GM23248 (cell line): ENCODE measurements around the gene CARD18.

ENCODE experiments used
- EZH2 ChIP-seq: fragments of 200-600 bp; sonication (generic); IDR thresholded peaks from 2 replicates; pipeline ENCODE4 v1.6.1; 2018; ENCODE audit warnings: antibody characterized with exemption, mild to moderate bottlenecking; ENCODE audit not compliant: insufficient read depth, poor library complexity, severe bottlenecking
- EZH2phosphoT487 ChIP-seq: fragments of 200-600 bp; sonication (generic); IDR thresholded peaks from 2 replicates; pipeline ENCODE4 v1.6.1; 2018; ENCODE audit warnings: antibody characterized with exemption, moderate library complexity, mild to moderate bottlenecking, low read depth; ENCODE audit not compliant: insufficient read depth

DNA sequence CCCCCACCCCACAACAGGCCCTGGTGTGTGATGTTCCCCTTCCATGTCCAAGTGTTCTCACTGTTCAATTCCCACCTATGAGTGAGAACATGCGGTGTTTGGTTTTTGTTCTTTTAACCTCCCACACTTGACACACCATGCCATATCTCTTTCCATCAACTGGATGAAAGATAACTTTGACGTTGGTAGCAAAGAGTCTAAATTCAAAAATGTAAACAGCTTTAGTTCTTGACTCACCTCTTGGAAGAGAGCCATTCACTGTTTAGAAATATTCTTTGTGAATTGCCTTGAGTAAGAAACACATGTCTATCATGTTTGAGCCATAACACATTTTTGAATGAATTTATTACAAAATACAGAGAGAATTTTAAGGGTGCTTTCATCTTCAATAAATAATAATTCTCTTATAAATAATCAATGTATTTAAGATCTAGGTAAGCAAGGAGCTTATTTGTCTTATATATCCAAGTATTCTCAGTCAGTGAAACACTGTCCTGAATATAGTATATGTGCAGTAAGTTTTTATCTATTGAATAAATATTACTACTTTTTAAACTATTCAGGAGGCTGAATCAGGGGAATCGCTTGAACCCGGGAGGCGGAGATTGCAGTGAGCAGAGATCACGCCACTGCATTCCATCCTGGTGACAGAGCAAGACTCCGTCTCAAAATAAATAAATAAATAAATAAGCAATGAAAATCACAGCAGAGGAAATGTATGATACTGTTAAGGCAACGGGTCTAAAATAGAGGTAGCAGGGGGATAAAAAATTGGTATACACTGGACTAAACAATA, 6.7 kb downstream of the CARD18 start:
- no peak for TF ChIP-seq EZH2
- TF ChIP-seq EZH2phosphoT487, result no peak
